GM12878 (cell line): ENCODE measurements around the gene ARMH1. TPM values are rescaled to one million over a fixed set of nuclear protein-coding genes. Genes with fewer than 3 reads are reported as not detected.

Experiments used
- BACH1 ChIP-seq: fragments of 450-650 bp; IDR thresholded peaks from 2 replicates; pipeline ENCODE4 v1.6.1; 2017; ENCODE audit warnings: mild to moderate bottlenecking, borderline replicate concordance
- BHLHE40 ChIP-seq, 2 experiments: fragments of 450-650 bp in 1 of 2; IDR thresholded peaks; 2 replicates each; pipeline ENCODE4 v1.6.1; 2011 to 2017; ENCODE audit warnings: low read depth in 2 of 2, borderline replicate concordance in 1 of 2, improper control_type of control experiment in 1 of 2, low read length in 1 of 2, mild to moderate bottlenecking in 1 of 2
- CBX5 ChIP-seq: sonication (generic); IDR thresholded peaks from 2 replicates; pipeline ENCODE4 v1.6.1; 2016; ENCODE audit warnings: low read depth, moderate library complexity, mild to moderate bottlenecking, inconsistent platforms
- CREM ChIP-seq: IDR thresholded peaks from 2 replicates; pipeline ENCODE4 v1.6.1; 2014; ENCODE audit warnings: antibody characterized with exemption, low read depth
- E4F1 ChIP-seq: fragments of 450-650 bp; IDR thresholded peaks from 2 replicates; pipeline ENCODE4 v1.6.1; 2018; ENCODE audit warnings: borderline replicate concordance, mild to moderate bottlenecking; ENCODE audit not compliant: partially characterized antibody
- EP300 ChIP-seq, 2 experiments: fragments of 150-350 bp in 1 of 2; IDR thresholded peaks; 2 replicates each; pipeline ENCODE4 v1.6.1; 2011 to 2012; ENCODE audit warnings: low read depth in 2 of 2, low read length in 2 of 2, borderline replicate concordance in 1 of 2, improper control_type of control experiment in 1 of 2, inconsistent platforms in 1 of 2; ENCODE audit not compliant: control insufficient read depth in 1 of 2
- ETV6 ChIP-seq, 2 experiments: fragments of 450-650 bp in 1 of 2; IDR thresholded peaks in 1 of 2; conservative IDR thresholded peaks in 1 of 2; 2 replicates each; pipeline ENCODE4 v1.6.1; 2014; ENCODE audit warnings: antibody characterized with exemption in 1 of 2, borderline replicate concordance in 1 of 2, low read depth in 1 of 2, mild to moderate bottlenecking in 1 of 2, moderate library complexity in 1 of 2
- GABPA ChIP-seq: IDR thresholded peaks from 2 replicates; pipeline ENCODE4 v1.6.1; 2014; ENCODE audit warnings: antibody characterized with exemption, low read depth, mild to moderate bottlenecking, inconsistent platforms
- MAX ChIP-seq: IDR thresholded peaks from 2 replicates; pipeline ENCODE4 v1.6.1; 2012; ENCODE audit warnings: low read depth, low read length, improper control_type of control experiment
- MEF2A ChIP-seq: IDR thresholded peaks from 2 replicates; pipeline ENCODE4 v1.6.1; 2011; ENCODE audit warnings: low read depth, mild to moderate bottlenecking, low read length, moderate library complexity; ENCODE audit not compliant: insufficient read depth
- MLLT1 ChIP-seq: fragments of 450-650 bp; IDR thresholded peaks from 2 replicates; pipeline ENCODE4 v1.6.1; 2016; ENCODE audit warnings: mild to moderate bottlenecking
- MTA3 ChIP-seq: IDR thresholded peaks from 2 replicates; pipeline ENCODE4 v1.6.1; 2012; ENCODE audit warnings: low read length, inconsistent platforms, borderline replicate concordance
- NBN ChIP-seq: fragments of 450-650 bp; IDR thresholded peaks from 2 replicates; pipeline ENCODE4 v1.6.1; 2016
- NR2C1 ChIP-seq: fragments of 450-650 bp; IDR thresholded peaks from 2 replicates; pipeline ENCODE4 v1.6.1; 2017; ENCODE audit warnings: antibody characterized with exemption, mild to moderate bottlenecking, moderate library complexity
- RAD21 ChIP-seq: IDR thresholded peaks from 2 replicates; pipeline ENCODE4 v1.6.1; 2011; ENCODE audit warnings: mild to moderate bottlenecking, low read depth, low read length, moderate library complexity; ENCODE audit not compliant: insufficient read depth
- RELB ChIP-seq: fragments of 450-650 bp; IDR thresholded peaks from 2 replicates; pipeline ENCODE4 v1.6.1; 2017; ENCODE audit warnings: low read depth, mild to moderate bottlenecking, moderate library complexity
- SP1 ChIP-seq: IDR thresholded peaks from one replicate; pipeline ENCODE4 v1.6.1; 2011; ENCODE audit warnings: low read depth, low read length
- SPI1 ChIP-seq: IDR thresholded peaks from 2 replicates; pipeline ENCODE4 v1.6.1; 2011; ENCODE audit warnings: low read depth, mild to moderate bottlenecking, low read length, moderate library complexity, borderline replicate concordance; ENCODE audit not compliant: insufficient read depth
- TARDBP ChIP-seq: IDR thresholded peaks from 2 replicates; pipeline ENCODE4 v1.6.1; 2016; ENCODE audit warnings: borderline replicate concordance
- ZNF384 ChIP-seq: IDR thresholded peaks from 2 replicates; pipeline ENCODE4 v1.6.1; 2012; ENCODE audit warnings: low read depth, mild to moderate bottlenecking, low read length, improper control_type of control experiment, borderline replicate concordance
- polyA plus RNA-seq, 11 experiments: library from polyadenylated mRNA; depleted of rRNA in 4 of 11; unstranded in 6 of 11; stranded (reverse) in 5 of 11; fragments of >200 nt; fragmentation: Nextera tagmentation in 4 of 11; fragmentation: Illumina TruSeq in 1 of 11; extraction: Ambion mirVana in 4 of 11; extraction: Trizol in 1 of 11; gene quantifications; 1 replicate in 1 of 11; 2 replicates in 10 of 11; pipeline versions ENCODE4 v1.2.1 to v1.2.3, GENCODE V29; 2011 to 2016; ENCODE audit warnings: inconsistent platforms in 2 of 11, missing spikeins in 2 of 11, low read depth in 1 of 11
- total RNA-seq, 4 experiments: library from RNA; depleted of rRNA in 3 of 4; stranded (reverse); fragments of >200 nt in 3 of 4; fragmentation: Illumina TruSeq in 1 of 4; extraction: Trizol in 1 of 4; gene quantifications; 2 replicates each; pipeline versions ENCODE4 v1.2.1 to v1.2.3, GENCODE V29; 2013 to 2021
- TF ChIP-seq, protein P1 (sequence below): IDR thresholded peaks from 2 replicates; pipeline ENCODE4 v1.6.1; 2011; ENCODE audit warnings: mild to moderate bottlenecking, low read depth, low read length, moderate library complexity; ENCODE audit not compliant: insufficient replicate concordance

Gene ARMH1
- total and polyA plus RNA-seq, 10 of the 15 experiments (the other 5 are each of a cell fraction or from before 2014, with no cell fraction given): 0.93 to 43.9 (median 8.2) TPM

DNA sequence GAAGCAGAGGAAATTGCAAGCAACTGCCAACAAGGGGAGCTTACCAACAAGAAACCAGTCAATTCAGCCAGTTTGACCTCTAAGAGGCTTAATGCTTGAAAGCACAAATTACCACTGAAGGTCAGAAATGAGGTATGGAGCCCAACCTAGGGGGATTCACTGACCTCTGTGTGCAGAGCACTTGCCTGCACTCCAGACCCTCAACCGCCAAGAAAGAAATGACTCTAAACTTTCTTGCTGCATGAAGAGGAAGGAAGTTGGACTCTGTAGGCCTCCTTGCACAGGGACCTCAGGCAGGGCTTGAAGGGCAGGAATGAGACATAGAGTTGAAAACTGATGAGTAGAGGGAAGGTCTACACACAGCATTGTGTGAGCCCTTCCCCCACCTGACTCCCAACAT, 10.0 kb downstream of the ARMH1 start (continued):
- TF ChIP-seq E4F1 (no peak), MLLT1 (no peak), CBX5 (0 out of 2 replicates have a peak, but pooled peaks have one; percentile 56), TARDBP (0 out of 2 replicates have a peak, but pooled peaks have one; percentile 60), ETV6 (conservative IDR thresholded peaks at IDR 0.05 in 1 of 2, IDR thresholded peaks at IDR 0.05 in 1 of 2; ENCODE audit: borderline replicate concordance in 1 of 2, low read depth in 1 of 2) (peak in 1 of 2 experiments; percentile 95; a peak in 2 of 4 replicates), NR2C1 (0 out of 2 replicates have a peak, but pooled peaks have one; percentile 44), RAD21 (peak; percentile 33; the same call in 1 of the 2 replicates), CREM (peak; percentile 85), RELB (0 out of 2 replicates have a peak, but pooled peaks have one; percentile 23), MAX (no peak), ZNF384 (no peak), NBN (no peak), MEF2A (0 out of 2 replicates have a peak, but pooled peaks have one; percentile 68), EP300 (IDR thresholded peaks at IDR 0.05; ENCODE audit: borderline replicate concordance in 1 of 2, control insufficient read depth in 1 of 2, low read depth in 2 of 2, low read length in 2 of 2) (peak in 1 of 2 experiments; percentile 32; a peak in 2 of 4 replicates), GABPA (peak; percentile 61), MTA3 (peak; percentile 93; the same call in 1 of the 2 replicates), SP1 (no peak), BACH1 (no peak), BHLHE40 (IDR thresholded peaks at IDR 0.05; ENCODE audit: borderline replicate concordance in 1 of 2, low read depth in 2 of 2, low read length in 1 of 2) (no peak), SPI1 (peak; percentile 73)
- TF ChIP-seq, protein P1, sequence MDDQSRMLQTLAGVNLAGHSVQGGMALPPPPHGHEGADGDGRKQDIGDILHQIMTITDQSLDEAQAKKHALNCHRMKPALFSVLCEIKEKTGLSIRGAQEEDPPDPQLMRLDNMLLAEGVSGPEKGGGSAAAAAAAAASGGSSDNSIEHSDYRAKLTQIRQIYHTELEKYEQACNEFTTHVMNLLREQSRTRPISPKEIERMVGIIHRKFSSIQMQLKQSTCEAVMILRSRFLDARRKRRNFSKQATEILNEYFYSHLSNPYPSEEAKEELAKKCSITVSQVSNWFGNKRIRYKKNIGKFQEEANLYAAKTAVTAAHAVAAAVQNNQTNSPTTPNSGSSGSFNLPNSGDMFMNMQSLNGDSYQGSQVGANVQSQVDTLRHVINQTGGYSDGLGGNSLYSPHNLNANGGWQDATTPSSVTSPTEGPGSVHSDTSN: no peak
